ENCODE measurements around the gene HECTD1. TPM values are rescaled to one million over a fixed set of nuclear protein-coding genes. Genes with fewer than 3 reads are reported as not detected.
"Not testable (repeated sequence)": the region's sequence is repeated elsewhere in the genome, so short reads cannot be mapped to it uniquely, and the experiment has no call there.

The HECTD1 gene
- total RNA-seq = 100 to 1,000 TPM in 1 of 2 experiments, 10 to 100 TPM in 1; 97.2 to 110 TPM

- CTCF ChIA-PET = interaction anchor here (0.6 to 3.1 kb wide), 25 partner anchors 12 to 648 kb away, joined by 3 to 19 read pairs (median 4); partner anchors contain the start of genes HEATR5A and STRN3
- POLR2A ChIA-PET = interaction anchor here (0.6 to 1.4 kb wide), 2 partner anchors 92 to 181 kb away, joined by 3 to 4 read pairs; no protein-coding TSS in a partner anchor
- no peaks in the 10 kb centered on the region for H3K9me3 Mint-ChIP-seq
- H3K36me3 Mint-ChIP-seq (ENCODE audit: low read depth) = peaks cover 25% of the 10 kb centered on the region
- H3K27ac Mint-ChIP-seq = peak within 1 kb of the TSS; percentile 100
- H3K4me1 Mint-ChIP-seq = peaks cover 53% of the 10 kb centered on the region
- peak within 1 kb of the TSS; percentile 90 for H3K4me3 Mint-ChIP-seq
- peaks cover 2% of the 10 kb centered on the region for H3K27me3 Mint-ChIP-seq
- DNase-seq = peak; percentile 85
Measured at GRCh38 chr14:31207755-31208545, at the start of gene HECTD1. Gene HECTD1 (minus strand): TSS chr14:31207793. CDS start chr14:31205936, 1,857 bp downstream.

DNA sequence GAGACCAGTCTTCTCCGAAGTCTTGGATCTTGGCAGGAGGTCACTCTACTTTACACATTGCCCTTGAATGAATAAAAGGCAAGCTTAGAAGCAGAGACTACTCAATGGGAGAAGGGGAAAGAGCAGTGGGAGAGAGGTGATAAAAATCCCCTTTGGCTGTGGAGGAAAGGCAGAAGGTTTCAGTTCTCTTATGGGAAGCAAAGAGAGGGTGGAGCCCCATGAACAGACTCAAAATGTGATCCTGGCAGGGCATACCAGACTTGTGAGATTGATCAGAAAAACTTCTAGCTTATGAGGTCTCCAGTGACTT lies 49.6 kb upstream of the HECTD1 start:
- no peaks in the 10 kb centered on the region for H3K27me3 Mint-ChIP-seq
- no peak for DNase-seq
- POLR2A ChIA-PET = no interaction called here
- no peaks in the 10 kb centered on the region for H3K4me1 Mint-ChIP-seq
- H3K4me3 Mint-ChIP-seq = no peak overlapping the region
- H3K27ac Mint-ChIP-seq = no peak overlapping the region
- H3K36me3 Mint-ChIP-seq (ENCODE audit: low read depth) = no peaks in the 10 kb centered on the region
- CTCF ChIA-PET = interaction anchor here (0.5 kb wide), 2 partner anchors 123 to 480 kb away, joined by 3 read pairs; no protein-coding TSS in a partner anchor
- H3K9me3 Mint-ChIP-seq = no peaks in the 10 kb centered on the region

DNA sequence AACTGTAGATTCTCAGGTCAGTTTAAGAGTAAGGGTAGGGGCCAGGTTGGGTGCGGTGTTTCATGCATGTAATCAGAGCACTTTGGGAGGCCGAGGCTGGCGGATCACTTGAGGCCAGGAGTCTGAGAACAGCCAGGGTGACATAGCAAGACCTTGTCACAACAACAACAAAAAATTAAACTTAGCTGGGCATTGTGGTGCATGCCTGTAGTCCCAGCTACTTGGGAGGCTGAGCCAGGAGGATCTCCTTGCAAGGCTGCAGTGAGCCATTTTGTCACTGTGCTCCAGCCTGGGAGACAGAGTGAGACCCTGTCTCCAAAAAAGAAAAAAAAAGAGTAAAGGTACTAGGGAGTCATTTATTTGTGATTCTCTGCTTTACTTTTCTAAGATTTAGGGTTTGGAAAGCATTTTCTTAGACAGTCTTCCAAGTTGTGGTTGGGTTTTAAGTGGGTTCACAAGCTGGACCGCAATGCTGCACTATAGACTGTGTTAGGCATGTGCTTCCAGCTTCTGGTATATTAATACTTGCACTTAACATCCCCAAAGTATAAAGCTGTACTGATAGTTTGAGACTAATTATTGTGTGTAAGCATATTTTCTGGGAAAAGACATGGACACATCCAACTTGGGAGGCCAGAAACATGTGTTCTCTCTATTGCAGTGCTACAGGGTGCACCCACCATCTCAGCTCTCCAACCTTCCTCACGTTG lies 49.1 kb upstream of the HECTD1 start:
- Mint-ChIP-seq H3K27ac (no peak overlapping the region), H3K27me3 (no peaks in the 10 kb centered on the region), H3K9me3 (no peaks in the 10 kb centered on the region), H3K4me1 (no peaks in the 10 kb centered on the region), H3K4me3 (no peak overlapping the region), H3K36me3 (ENCODE audit: low read depth) (no peaks in the 10 kb centered on the region)
- no peak for DNase-seq
- ChIA-PET CTCF (interaction anchor here (0.5 kb wide), 2 partner anchors 123 to 479 kb away, joined by 3 read pairs; no protein-coding TSS in a partner anchor), POLR2A (no interaction called here)

- H3K36me3 Mint-ChIP-seq (ENCODE audit: low read depth); H3K27ac Mint-ChIP-seq; DNase-seq; POLR2A ChIA-PET; H3K27me3 Mint-ChIP-seq; H3K9me3 Mint-ChIP-seq; H3K4me1 Mint-ChIP-seq; H3K4me3 Mint-ChIP-seq: not testable (repeated sequence)
- CTCF ChIA-PET = interaction anchor here (0.7 kb wide), 1 partner anchor 161 kb away, joined by 3 read pairs; no protein-coding TSS in a partner anchor
Measured at GRCh38 chr14:31255918-31256317, 48.3 kb upstream of the HECTD1 start.

DNA sequence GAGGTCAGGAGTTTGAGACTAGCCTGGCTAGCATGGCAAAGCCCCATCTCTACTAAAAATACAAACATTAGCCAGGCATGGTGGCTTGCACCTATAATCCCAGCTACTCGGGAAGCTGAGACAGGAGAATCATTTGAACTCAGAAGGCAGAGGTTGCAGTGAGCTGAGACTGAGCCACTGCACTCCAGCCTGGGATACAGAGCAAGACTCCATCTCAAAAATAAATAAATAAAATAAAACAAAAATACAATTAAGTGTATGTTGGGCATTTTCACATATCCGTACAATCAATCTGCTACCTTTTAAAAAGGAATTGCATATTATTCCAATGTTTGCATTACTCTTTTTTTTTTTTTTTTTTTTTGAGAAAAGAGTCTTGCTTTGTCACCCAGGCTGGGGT lies 47.7 kb upstream of the HECTD1 start:
- H3K4me3 Mint-ChIP-seq = no peak overlapping the region
- no peak overlapping the region for H3K27ac Mint-ChIP-seq
- ChIA-PET POLR2A (no interaction called here), CTCF (interaction anchor here (0.5 to 0.7 kb wide), 2 partner anchors 28 to 162 kb away, joined by 3 read pairs; no protein-coding TSS in a partner anchor)
- no peak for DNase-seq
- no peaks in the 10 kb centered on the region for H3K4me1 Mint-ChIP-seq
- no peaks in the 10 kb centered on the region for H3K27me3 Mint-ChIP-seq
- no peaks in the 10 kb centered on the region for H3K9me3 Mint-ChIP-seq
- no peaks in the 10 kb centered on the region for H3K36me3 Mint-ChIP-seq (ENCODE audit: low read depth)

DNA sequence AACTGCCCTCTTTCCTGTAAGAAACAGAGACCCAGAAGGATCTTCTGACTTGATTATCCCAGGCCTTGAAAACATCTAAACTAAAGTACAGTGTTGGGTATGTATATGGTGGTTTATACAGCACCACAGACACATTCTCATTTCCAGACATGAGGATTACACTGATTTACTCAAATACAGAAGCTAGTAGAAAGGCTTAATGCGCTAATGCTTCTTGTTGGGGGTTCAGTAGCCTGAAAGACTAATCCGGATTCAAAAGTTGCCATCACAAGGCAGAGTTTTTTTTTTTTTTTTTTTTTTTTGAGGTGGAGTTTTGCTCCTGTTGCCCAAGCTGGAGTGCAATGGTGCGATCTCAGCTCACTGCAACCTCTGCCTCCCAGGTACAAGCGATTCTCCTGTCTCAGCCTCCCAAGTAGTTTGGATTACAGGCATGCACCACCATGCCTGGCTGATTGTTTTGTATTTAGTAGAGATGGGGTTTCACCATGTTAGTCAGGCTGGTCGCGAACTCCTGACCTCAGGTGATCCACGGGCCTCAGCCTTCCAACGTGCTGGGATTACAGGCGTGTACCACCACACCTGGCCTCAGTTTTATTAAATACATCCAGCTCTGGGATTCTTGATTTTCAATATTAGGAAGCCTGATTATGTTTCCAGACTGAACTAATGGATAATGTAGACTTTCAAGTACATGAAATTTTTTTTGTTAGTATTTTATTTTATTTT lies 46.3 kb upstream of the HECTD1 start:
- no peak for DNase-seq
- no peak overlapping the region for H3K4me3 Mint-ChIP-seq
- no peaks in the 10 kb centered on the region for H3K36me3 Mint-ChIP-seq (ENCODE audit: low read depth)
- no peak overlapping the region for H3K27ac Mint-ChIP-seq
- no peaks in the 10 kb centered on the region for H3K9me3 Mint-ChIP-seq
- CTCF ChIA-PET = interaction anchor here (0.6 to 1.5 kb wide), 2 partner anchors 9 to 72 kb away, joined by 3 read pairs; no protein-coding TSS in a partner anchor
- no peaks in the 10 kb centered on the region for H3K27me3 Mint-ChIP-seq
- no peaks in the 10 kb centered on the region for H3K4me1 Mint-ChIP-seq
- POLR2A ChIA-PET = no interaction called here

GRCh38 chr14:31252865-31253264 lies 45.3 kb upstream of the HECTD1 start:
- H3K4me1 Mint-ChIP-seq = no peaks in the 10 kb centered on the region
- no peaks in the 10 kb centered on the region for H3K27me3 Mint-ChIP-seq
- POLR2A ChIA-PET = no interaction called here
- H3K9me3 Mint-ChIP-seq = no peaks in the 10 kb centered on the region
- H3K4me3 Mint-ChIP-seq = no peak overlapping the region
- CTCF ChIA-PET = interaction anchor here (1.5 kb wide), 2 partner anchors 10 to 19 kb away, joined by 3 read pairs; no protein-coding TSS in a partner anchor
- no peaks in the 10 kb centered on the region for H3K36me3 Mint-ChIP-seq (ENCODE audit: low read depth)
- DNase-seq = no peak
- no peak overlapping the region for H3K27ac Mint-ChIP-seq

DNA sequence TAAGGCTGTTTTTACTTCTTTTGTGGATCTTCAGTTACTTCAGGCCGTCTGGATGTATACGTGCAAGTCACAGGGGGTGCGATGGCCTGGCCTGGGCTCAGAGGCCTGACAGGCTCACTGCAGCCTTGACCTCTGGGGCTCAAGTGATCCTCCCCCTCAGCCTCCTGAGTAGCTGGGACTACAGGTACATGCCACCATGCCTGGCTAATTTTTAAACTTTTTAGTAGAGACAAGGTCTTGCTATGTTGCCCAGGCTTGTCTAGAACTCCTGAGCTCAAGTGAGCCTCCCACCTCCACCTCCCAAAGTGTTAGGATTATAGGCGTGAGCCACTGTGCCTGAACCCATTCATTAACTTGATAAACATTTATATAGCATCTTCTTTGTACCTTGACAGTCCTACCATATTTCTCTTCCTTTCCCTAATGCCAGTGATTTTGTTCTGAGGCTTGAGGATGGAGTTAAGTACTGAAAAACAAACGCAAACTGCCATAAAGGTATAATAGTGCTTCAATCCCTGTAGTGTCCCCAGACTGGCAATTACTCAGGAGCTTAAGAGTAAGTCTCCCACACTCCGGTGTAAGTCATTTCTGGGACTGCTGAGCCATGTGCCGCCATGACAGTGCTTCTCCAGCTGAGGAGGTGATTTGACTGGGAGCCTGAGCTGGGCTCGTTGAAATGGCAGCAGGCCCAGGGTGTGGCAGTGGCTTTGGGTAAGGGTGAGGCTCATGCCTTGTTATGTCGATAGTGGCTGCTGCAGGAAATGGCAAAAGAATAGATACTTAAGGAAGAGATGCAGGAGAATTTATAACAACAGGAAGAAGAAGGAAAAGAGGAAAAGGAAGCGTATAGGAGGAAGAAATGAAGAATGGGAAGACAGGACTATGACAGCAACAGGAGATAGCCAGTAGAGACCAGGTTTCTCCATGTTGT lies 43.7 kb upstream of the HECTD1 start:
- Mint-ChIP-seq H3K36me3 (ENCODE audit: low read depth) (no peaks in the 10 kb centered on the region), H3K9me3 (no peaks in the 10 kb centered on the region), H3K4me3 (no peak overlapping the region), H3K27ac (no peak overlapping the region), H3K27me3 (no peaks in the 10 kb centered on the region), H3K4me1 (no peaks in the 10 kb centered on the region)
- POLR2A ChIA-PET = no interaction called here
- CTCF ChIA-PET = interaction anchor here (0.6 kb wide), 1 partner anchor 15 kb away, joined by 3 read pairs; no protein-coding TSS in a partner anchor
- no peak for DNase-seq

- Mint-ChIP-seq H3K9me3 (no peaks in the 10 kb centered on the region), H3K4me1 (peaks cover 12% of the 10 kb centered on the region), H3K27me3 (no peaks in the 10 kb centered on the region), H3K27ac (no peak overlapping the region), H3K4me3 (no peak overlapping the region), H3K36me3 (ENCODE audit: low read depth) (no peaks in the 10 kb centered on the region)
- no peak for DNase-seq
- ChIA-PET CTCF (no interaction called here), POLR2A (no interaction called here)
Measured at GRCh38 chr14:31244626-31245025, 37.0 kb upstream of the HECTD1 start.

DNA sequence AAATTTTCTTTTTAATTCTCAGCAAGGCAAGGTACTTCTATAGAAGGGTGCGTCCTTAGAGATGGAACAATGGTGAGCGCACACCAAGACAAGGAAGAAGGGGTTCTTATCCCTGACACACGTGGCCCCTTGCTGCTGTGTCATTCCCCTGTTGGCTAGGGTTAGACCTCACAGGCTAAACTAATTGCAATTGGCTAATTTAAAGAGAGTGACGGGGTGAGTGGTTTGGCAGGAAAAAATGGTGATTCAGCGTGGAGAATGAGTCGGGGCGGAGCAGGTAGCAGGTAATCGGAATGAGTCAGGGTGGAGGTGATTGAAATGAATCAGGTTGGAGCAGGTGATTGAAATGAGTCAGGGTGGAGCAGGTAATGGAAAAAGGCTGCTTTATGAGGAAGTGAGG lies 36.3 kb upstream of the HECTD1 start:
- no peaks in the 10 kb centered on the region for H3K36me3 Mint-ChIP-seq (ENCODE audit: low read depth)
- no peak for DNase-seq
- no peak overlapping the region for H3K4me3 Mint-ChIP-seq
- peaks cover 15% of the 10 kb centered on the region for H3K4me1 Mint-ChIP-seq
- no peaks in the 10 kb centered on the region for H3K27me3 Mint-ChIP-seq
- ChIA-PET CTCF (no interaction called here), POLR2A (no interaction called here)
- H3K9me3 Mint-ChIP-seq = no peaks in the 10 kb centered on the region
- no peak overlapping the region for H3K27ac Mint-ChIP-seq

GRCh38 chr14:31242161-31242940 lies 34.8 kb upstream of the HECTD1 start:
- H3K27me3 Mint-ChIP-seq; H3K4me3 Mint-ChIP-seq; H3K9me3 Mint-ChIP-seq; DNase-seq; POLR2A ChIA-PET; CTCF ChIA-PET; H3K27ac Mint-ChIP-seq; H3K36me3 Mint-ChIP-seq (ENCODE audit: low read depth): not testable (repeated sequence)
- peaks cover 15% of the 10 kb centered on the region for H3K4me1 Mint-ChIP-seq

Measured in activated CD4-positive, alpha-beta T cell treated with anti-CD3 and anti-CD28 coated beads, Interleukin-2, amount 10 ng/mL, durations not matched to agents 7 days and 5 days (primary cell).